HG03066 (cell line): Measurements from ENCODE around the gene LHFPL3.

Experiments
- ATAC-seq: cut with Tn5 transposase; IDR thresholded peaks from one replicate; pipeline ENCODE4 v1.9.1; 2021; ENCODE audit warnings: low read depth; ENCODE audit not compliant: unreplicated experiment

Gene LHFPL3

DNA sequence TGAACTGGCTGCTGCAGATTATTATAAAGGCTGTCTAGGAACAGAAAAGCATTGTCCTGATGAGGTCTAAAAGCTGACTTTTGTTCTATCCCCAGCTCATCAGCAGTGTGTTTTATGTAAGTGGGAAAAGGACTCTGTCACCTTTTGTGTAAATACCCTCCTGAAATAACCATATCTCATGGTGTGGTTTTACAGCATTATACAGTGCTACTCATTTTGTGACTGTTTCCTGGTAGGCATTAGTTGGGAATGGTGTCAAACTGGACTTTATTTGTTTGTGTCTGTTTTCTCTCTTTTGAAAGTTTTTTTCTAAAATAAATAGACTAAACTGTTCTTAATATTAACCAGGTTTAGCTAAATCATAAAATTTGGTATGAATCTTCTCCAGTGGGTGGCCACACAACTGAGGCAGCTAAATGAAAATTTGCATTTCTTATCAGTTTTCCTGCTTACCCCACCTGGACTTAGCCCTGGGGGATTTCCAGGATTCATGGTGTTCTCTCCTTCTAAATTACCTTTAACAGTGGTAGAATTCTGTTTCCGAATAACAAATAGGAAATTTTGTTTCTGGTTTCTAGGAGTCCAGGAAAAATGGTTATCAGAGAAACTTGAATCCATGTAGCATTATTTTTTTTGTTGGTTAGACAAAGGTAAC, 140.9 kb downstream of the LHFPL3 start:
- no peak for ATAC-seq

DNA sequence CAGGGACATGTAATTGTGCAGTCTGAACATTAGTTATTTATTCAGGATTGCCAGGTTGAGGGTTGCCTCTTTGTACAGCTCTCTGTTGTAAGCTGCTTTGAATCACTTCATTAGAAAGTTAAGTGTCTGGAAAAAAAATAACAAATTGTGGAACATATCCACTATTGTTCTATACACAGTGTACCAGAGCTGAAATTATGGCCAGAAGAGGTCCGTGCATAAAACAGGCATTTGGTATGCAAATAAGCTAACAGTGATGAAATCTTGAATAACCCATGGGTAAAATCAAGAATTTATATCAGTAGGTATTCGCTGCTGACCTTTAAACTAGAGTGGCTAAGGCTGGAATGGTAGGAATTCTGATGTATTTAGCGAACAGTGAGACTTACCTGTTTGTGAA, 152.1 kb downstream of the LHFPL3 start:
- ATAC-seq, result no peak

DNA sequence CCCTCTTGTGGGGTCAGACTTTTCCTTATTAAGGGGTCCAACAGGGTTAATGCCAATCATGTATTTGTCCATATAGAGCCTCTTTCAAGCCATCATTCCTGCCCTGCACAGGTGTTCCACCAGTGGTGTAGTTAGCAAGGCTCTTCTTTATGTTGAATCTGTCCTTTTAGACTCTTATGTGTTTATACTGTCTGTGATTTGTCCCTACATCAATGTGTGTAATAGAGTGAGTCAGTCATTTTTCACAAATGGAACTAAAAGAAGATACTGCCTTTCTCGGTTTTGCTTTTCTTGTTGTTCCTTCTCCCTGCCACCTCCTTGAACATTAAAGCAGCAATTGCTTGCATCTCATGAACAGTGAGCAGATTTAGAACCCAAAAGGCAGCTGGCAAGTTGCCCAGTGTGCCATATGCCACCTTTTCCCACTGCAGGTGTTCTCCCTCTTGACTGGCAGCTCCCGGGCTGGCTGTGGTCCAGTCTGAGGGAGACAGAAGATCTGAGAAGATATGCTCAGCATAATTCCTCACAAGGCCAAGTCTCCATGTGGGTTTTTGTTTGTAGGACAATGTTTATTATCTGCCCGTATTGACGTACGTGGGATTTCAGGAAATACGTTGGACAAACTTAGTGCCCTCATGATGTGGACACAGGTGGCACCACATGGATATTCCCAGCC, 154.1 kb downstream of the LHFPL3 start:
- no peak for ATAC-seq

DNA sequence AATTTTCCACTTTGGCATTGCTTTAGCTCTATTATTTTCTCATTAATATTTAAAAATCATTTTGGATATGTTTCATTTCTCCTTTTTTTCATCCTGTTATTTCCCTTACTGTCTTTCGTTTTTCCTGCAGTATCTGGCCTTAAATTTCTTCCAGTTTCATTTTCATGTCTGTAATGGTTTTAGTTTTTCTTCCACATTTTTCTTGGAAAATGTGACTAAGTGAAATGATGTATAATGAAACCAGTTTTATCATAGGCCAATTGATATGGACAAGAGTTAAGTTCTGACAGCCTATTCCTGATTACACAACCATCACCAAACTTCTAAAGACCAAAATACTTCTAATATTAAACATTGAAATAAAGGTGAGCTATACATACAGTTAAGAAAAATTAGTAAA, 158.5 kb downstream of the LHFPL3 start:
- no peak for ATAC-seq

DNA sequence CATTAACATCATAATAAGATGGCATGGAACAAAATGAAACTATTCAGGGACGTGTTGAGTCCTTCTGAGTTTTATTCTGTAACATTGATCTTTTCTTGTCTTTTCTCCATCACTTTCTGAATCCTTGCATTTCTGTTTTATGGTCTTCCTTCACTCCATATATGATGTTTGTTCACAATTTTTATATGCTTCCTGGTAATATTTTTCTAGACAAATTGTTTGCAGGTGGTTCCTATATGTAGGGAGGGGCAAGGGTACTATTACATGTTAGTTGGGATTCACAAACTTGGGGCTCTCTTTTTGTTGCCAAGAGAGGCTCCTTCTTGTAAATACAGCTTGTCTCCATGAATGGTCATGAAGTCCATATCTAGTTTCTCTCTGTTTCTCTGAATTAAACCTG, 159.2 kb downstream of the LHFPL3 start:
- no peak for ATAC-seq

DNA sequence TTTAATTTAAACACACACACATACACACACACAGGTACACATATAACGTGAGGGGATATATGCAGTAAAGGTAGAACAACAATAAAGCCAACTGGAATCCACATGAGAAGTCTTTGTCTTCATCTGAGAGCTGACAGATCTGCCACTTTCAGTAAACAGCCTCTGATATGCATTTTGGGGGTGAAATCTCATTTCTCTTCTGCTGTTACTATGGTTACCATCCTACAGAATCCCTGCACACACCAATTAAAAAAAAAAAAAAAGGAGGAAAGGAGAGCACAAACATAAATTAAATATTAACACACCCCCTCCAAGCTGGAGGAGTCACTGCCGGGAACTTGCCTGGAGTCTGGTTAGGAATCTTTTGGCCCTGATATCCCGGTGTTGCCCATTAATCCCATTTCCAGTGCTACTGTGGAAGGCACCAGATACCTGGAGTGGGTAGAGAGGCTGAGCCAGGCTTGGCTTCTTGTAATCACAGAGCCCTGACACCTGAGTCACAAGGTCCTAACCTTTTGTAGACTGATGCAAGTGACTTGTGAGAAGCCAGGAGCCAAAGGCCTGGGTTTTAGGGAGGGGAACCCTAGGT, 169.1 kb downstream of the LHFPL3 start:
- no peak for ATAC-seq

DNA sequence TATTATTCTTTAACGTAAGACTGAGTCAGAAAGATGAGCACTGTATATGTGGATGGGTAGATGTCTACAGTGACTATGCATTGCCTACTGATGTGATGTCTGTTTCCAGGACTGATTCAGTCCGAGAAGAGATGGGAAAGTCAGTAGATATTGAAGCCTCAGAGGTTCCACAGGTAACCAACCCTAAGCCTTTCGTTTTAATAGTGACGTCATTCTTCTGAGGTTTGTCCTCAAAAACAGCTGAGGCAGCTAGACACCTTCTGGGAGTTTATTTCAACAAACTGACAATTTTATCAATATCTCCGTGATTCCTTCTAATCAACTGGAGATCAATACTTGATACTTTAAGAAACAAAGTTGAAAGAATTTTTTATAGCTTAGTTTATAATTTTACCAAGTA, 171.6 kb downstream of the LHFPL3 start:
- no peak for ATAC-seq

DNA sequence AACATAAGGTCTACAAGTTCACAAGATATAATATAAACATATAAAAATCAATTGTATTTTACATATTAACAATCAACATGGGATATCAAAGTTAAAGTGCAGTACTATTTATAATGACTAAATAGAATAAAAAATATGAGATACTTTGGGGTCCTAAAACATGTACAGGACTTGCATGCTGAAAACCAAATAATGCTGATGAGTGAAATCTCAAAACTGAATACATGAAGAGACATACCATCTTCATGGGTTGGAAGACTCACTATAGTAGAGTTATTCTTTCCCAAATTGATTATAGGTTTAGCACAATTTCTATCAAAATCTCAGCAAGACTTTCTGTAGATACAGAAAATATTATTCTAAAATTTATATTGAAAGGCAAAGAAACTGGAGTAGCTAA, 181.5 kb downstream of the LHFPL3 start:
- no peak for ATAC-seq

DNA sequence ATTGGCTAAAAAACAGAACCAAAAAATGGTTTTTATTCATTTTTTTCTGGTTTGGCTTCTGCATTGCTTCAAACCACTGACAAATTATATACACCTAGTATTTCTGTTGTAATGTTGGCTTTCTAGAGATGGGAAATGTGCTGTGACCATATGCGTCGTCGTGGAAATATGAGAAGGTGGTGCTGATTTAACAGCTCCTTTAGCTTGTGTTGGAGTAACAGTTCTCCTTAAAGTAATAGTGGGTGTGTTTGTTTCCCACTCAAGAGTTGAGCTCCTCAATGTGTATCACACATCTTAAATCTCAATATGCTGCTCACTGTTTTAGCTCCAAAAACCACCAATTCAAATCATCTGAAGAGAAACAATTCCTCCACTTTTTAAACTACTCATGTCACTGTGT, 196.4 kb downstream of the LHFPL3 start:
- no peak for ATAC-seq

DNA sequence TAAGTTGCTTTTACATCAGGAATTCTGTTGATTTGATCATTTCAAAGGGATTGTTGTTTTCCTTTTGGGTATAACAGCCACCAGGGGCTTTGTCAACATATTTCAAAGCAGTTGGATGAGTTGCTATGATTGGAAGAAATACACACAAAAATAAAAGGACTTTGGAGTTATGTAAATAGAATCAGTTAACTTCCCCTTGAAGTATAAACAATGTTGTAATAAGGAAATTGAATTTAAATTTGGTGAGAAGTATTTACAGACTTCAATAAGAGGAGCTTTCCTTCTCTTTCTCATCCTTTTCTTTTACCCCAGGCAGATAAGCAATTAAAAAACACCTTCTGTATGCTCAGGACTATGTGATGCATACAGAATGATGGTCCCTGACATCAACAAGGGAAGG, 199.7 kb downstream of the LHFPL3 start:
- ATAC-seq, result no peak

DNA sequence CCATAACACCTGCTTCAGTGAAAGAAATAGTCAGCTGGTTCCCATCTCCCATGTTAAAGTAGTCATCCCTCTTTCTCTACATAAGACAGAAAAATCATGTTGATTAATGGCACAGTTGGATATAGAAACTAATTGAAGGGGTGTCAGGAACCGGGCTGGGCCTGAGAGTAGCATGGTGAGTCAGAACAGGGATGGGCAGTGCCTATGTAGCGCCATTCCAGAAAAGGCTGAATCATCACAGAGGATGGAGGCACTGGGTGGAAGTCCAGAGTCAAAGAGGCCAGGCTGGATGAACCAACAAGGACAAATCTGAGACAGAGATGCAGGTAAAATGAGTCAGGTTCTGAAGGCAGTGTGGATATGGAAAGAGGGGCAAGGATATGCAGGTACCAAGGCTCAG, 201.2 kb downstream of the LHFPL3 start:
- no peak for ATAC-seq

DNA sequence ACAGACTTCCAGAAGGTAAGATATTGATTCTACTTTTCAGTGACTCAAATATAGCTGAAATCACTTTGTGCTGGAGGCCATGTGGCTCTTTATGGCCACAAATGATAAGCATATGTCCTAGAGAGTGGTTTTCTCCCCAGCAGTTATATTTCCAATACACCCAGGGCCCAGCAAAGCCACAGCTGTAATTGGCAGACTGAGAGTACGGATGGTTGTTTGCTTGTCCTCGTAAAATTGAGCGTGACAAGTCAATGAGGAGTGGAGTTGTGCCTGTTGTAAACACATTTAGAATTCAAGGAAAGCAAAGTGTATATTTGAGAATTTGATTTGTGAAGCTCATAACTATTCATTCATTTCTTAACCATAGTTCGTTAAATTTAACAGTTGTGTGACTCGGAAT, 201.8 kb downstream of the LHFPL3 start:
- no peak for ATAC-seq

DNA sequence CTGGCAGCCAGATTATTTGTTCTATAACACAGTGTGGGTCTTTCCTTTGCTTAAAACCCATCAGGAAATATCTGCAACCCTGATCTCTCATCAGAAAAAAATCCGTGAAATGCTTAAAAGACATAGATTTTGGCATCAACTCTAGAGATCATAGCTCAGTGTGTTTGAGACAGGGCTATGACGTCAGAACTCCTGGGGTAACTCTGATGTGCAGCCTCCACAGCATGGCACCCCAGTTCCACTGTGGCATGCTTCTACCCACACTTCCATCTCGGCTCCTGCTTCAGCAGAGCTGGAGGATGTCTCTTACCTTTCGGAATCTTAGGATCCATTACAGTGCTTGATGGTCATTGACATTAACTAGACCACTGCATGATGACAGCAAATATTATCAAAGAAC, 205.7 kb downstream of the LHFPL3 start:
- ATAC-seq, result no peak

DNA sequence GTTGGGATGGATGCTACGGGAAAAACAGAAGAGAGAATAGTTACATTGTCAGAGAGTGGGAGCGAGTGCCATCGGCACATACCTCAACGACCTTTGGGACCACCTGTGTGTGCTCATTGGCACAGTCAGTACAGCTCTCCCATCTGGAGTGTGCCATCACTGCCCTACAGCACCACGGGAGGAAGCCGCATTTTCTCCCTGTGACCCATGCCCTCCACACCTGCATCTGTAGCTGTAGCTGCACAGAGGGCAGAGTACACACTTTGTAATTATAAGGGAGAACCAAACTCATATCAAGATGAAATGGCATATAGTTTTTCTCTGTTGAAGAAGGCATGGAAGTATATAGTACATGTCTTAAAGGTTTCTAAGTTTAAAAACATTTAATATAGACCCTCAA, 207.4 kb downstream of the LHFPL3 start:
- ATAC-seq, result no peak

DNA sequence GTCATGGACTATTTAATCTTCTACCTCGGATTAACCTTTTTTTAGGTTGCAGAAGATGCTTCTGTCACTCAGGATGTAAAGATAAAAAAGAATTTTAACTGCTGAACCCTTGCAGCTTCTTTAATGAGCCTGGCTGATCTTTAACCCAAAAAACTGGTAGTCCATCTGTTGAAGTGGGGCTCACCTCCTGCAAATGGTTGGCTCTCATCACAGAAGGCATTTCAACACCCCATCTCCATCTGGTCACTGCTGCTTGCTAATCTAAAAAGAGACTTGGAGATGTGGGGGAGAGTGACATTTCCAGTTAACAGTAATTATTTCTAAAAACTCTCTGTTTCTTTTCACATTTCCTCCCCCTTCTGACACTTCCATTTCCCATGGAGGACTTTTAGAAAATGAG, 208.6 kb downstream of the LHFPL3 start:
- ATAC-seq, result no peak

DNA sequence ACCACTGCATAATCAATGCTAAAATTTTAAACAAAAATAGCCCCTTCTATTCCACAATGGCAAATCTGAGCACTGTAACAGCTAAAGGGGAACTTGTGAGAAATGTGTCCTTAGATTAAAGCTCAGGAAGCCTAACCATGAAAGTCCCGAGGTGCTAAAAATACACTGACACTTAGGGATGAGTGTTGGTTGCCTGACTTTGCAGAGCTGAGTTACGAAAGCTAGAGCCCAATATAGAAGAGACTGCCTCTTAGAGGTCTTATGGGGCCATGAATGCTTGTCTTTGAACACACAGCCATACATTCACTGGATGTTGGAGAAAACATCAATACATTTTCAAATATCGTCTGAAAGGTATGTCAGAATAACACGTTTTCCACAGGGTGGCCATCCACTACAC, 209.7 kb downstream of the LHFPL3 start:
- no peak for ATAC-seq

DNA sequence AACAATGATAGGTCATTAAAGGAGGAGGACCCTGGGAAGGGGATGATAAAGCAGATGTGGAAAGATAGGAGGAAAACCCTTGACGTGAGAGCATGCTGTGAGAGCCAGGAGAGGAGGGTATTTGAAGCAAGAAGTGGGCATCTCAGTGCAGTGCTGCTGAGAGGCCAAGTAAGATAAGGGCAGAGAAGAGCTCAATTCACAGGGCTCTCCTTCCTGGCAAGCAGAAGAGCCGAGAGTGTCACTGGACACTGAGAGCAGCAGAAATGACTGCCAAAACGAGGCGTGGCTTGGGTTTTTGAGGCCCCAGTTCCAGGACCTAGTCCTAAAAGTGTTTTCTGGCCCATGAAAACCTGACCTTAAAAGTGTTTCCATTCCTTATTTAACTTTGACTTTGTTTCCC, 213.5 kb downstream of the LHFPL3 start:
- no peak for ATAC-seq

DNA sequence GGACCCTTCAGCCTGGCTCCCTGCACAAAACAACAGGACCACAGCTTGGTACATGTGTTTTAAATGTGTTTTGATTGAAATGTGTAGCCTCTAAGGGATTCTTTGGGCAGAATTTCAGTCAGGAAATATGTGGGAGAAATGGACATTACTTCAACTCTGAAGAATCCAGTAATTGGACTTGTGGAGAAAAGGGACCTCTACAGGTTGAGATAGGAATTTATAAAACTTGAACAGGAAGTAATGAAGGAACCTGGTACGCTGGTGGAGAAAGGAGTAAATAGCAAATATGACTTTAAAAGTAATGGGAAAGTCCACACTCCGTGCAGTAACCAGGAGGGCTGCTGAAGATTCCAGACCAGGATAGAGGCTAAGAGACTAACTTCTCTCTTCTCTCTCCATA, 220.5 kb downstream of the LHFPL3 start:
- ATAC-seq, result no peak

DNA sequence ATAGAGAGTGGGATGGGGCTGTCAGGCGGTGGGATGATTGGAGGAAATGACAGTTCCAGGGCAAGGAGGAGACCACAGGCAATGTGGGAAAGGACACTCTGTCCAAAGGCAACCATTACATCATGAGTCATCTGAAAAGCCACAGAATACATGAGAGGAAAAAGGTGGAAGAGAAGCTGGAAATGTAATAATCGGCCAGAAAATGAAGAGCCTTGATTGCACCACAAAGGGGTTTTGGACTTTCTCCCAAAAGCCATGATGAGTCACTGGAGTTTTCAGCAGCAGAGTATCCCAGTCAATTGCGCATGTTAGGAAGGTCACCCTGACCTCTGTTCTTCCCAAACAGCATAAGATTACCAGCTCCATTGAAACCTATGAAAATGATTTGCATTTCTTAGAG, 222.0 kb downstream of the LHFPL3 start:
- no peak for ATAC-seq

DNA sequence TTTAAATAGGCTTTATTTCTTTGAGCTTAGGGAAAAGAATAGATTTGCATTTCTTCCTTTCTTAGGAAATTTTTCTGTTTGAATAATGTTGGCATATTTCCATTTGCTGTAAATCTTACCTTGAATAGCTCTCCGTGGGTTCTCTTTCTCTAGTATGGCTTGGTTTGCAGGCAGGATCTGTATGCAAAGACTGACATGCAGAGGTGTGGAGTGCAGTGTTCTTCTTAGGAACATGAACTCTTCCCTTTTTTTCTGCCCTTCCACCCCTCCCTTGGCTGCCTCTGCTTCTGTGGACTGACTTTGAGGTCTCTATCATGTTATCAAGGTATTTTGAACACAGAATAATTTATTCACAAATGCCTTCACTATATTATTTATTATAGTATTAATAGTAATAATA, 222.8 kb downstream of the LHFPL3 start:
- ATAC-seq, result no peak

DNA sequence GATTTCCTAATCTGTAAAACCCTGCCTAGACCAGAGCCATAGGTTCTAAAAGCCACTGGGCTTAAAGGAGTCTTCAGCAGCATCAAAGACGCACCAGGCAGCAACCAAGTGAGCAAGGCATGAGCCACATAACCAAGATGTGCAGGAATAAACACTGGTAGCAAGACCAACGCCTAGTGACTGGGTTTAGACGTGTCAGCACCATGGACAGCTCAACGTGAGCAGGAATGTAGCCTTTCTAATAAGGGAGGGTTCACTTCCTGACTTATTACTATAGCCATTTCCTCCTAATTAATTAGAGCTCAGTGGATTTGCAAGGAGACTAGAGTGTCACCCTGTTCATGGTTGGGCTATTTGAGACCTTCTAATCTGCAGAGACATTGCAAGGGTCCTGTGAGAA, 223.7 kb downstream of the LHFPL3 start:
- ATAC-seq, result no peak

DNA sequence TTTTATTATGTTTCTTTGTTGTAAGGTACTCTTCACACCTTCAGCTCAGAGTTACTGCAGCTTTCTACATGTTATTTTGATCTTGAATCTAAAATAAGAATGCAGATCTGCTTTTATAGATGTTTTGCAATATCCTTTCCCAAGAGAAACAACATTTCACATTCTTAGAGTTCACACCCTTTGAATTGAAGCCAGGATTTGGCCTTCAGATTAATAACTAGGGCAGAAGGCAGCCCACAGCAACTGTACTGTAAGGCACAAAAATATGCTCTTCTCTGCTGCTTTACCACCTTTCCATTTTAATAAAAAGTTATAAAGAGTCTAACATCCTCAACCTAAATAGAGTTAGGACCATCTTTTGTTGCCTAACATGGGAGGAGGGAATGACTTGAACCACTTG, 224.7 kb downstream of the LHFPL3 start:
- ATAC-seq, result no peak
